ENCODE measurements around the gene STAMBPL1. TPM values are rescaled to one million over a fixed set of nuclear protein-coding genes. Genes with fewer than 3 reads are reported as not detected.

Gene STAMBPL1
- total RNA-seq, 1 experiment from 2014 or later, result 15.6 TPM

DNA sequence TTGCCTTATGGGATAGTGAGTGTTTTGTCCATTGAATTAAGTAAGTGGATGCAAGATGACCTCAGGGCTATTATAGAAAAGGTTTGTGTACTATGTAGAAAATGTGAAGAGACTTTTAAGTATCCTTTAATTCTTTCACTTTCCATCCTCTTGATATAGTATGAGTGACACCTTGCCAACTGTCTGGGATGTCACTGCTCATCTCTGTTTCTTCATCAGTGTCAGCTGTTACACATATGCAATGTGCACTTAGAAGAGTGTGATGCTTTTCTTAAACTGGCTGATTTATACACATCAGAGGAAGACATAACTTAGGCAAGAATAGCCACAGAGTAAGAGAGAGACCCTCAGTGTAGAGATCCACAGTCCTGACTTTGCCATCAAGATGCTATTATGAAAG lies 81.2 kb downstream of the STAMBPL1 start:
- DNase-seq (ENCODE audit: low read depth), result no peak
- in situ Hi-C loops (cut with HindIII; ENCODE audit: low pct_unique_long_range_greater_than_20kb, low sequenced_read_pairs), result no loop called here

- in situ Hi-C loops (cut with HindIII; ENCODE audit: low pct_unique_long_range_greater_than_20kb, low sequenced_read_pairs), result no loop called here
- no peak for DNase-seq (ENCODE audit: low read depth)
Observed at GRCh38 chr10:88962336-88962735, 82.3 kb downstream of the STAMBPL1 start.

DNA sequence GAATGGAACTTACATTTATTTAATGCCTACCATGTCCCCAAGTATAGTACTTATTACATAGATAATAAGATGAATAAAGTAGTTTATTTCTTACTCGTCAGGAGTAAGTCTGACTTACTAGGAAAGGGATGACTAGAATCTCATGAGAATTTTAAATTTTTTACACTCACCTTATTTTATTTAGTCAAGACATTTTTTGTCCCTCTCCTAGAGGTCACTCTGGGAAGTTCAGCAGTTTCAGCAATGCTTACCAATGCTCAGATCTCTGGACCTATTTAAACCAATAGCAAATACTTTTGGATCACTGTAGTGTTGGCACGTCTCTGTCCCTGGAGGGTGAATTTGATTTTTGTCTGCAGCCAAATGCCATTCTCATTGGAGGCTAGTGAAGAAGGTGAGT lies 83.3 kb downstream of the STAMBPL1 start:
- no peak for DNase-seq (ENCODE audit: low read depth)
- in situ Hi-C loops (cut with HindIII; ENCODE audit: low pct_unique_long_range_greater_than_20kb, low sequenced_read_pairs), result no loop called here

DNA sequence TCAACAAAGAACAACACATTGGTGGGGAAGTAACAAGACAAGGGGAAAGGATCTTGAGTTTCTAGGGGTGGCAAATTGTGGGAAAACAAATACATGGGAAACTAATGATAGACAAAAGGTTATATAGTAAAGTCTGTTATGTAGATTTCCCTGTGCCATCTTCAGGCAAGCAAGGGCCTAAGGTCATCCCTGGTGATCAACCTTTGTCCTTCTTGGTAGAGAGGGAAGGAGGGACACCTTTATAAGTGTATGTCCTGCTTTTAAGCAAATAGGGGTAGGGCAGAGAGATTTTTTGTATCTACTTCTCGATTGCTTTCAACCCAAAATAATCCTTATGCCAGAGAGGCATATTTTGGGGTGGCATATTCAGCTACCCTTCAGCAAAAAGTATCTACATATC lies 84.3 kb downstream of the STAMBPL1 start:
- no peak for DNase-seq (ENCODE audit: low read depth)
- in situ Hi-C loops (cut with HindIII; ENCODE audit: low pct_unique_long_range_greater_than_20kb, low sequenced_read_pairs), result no loop called here

DNA sequence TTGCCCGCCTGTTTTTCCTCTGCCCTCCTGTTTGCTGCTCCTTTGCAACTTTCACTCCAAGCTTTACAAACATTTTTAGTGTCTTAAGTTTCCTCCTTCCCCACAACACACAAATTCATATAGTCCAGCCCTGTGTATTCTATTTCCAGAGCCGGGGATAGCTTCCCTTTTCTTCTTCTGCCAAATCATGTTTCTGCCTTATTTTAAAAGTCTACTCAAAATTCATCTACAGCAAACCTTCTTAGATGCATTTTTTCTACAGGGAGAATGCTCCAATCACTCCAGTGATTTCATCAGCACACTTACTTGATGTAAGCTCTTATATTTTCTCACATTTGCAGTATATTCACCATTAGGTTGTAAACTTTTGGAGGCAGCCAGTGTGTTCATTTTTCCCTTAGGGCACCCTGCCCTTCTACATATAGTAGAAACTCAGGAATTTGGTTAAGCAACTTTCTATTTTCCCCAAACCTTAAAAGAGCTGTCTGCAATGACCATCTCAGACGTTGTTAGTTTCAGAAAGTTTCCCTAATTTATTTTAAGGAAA lies 84.9 kb downstream of the STAMBPL1 start:
- no peak for DNase-seq (ENCODE audit: low read depth)
- in situ Hi-C loops (cut with HindIII; ENCODE audit: low pct_unique_long_range_greater_than_20kb, low sequenced_read_pairs), result no loop called here

DNA sequence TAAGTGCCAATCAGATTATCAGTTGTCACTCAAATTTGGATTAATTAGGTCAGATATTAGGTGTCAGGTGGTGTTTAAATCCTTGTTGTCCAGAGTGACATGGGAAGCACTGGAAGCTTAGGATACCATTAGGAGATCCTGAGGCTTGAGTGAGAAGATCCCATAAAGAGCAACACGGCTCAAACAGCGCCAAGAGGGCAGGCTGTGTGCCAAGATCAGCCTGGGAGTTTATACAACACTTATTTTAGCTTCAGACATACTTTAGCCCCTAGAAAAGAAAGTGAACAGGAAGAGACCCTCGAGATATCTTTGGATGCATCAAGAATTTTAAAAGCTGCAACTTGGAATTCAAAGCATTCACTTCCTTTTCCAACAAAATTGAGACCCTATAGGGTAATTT lies 86.8 kb downstream of the STAMBPL1 start:
- in situ Hi-C loops (cut with HindIII; ENCODE audit: low pct_unique_long_range_greater_than_20kb, low sequenced_read_pairs), result no loop called here
- no peak for DNase-seq (ENCODE audit: low read depth)

DNA sequence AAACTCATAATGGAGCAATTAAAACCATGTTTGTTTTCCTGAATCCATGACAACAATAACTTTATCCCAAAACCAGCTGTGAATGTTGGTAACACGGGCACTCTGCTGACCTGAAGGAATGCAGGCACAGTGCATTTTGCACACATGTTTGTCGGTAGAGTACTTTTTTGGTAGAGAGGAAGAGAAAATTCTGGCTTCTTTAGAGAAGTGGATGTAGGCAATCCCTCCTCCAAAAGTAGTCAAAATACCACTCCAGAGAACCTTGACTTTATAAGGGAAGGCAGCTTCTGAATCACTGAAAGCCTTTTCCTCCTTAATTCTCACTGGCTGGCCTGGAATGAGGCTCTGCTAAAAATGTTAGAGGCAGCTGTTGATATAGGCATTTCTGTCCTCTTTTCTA lies 88.3 kb downstream of the STAMBPL1 start:
- in situ Hi-C loops (cut with HindIII; ENCODE audit: low pct_unique_long_range_greater_than_20kb, low sequenced_read_pairs), result no loop called here
- DNase-seq (ENCODE audit: low read depth), result no peak

DNA sequence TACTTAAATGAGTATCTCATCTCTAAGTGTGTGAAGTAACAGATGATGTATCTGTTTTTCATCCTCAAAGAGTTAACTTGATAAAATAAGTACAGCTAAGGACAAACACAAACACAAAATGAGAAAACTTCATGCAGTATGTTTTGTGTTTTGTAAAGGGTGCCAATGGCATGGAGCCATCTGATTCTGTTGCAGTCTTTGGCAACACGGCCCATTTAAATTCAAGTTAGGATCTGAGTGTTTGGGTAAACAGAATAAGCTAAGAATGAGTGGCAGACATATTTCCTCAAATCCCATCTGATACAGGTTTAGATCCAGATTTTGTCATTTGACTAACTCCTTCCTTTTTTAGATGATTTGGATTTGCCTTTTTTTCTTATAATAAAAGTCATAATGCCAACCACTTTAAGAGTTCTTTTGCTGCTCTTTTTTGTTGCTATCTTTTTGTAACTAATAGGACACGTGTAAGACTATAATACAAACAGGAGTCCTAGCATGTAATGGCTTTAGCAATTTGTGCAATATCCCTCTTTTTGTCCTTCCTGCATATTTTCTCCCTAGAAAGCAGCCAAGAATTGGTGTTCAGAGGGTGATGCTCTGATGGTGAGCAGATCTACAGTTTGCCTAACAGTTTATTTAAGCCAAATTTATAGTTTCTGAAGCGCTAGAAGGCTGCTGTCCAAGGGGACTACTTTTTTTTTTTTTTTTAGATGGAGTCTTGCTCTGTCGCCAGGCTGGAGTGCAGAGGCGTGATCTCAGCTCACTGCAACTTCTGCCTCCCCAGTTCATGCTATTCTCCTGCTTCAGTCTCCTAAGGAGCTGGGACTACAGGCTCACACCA lies 91.4 kb downstream of the STAMBPL1 start:
- in situ Hi-C loops (cut with HindIII; ENCODE audit: low pct_unique_long_range_greater_than_20kb, low sequenced_read_pairs), result no loop called here
- no peak for DNase-seq (ENCODE audit: low read depth)

Other genes starting within 250 kb of the STAMBPL1 start
- not detected in 2 replicates for gene LIPF, start 215.8 kb upstream of the STAMBPL1 start, total RNA-seq (2014; rRNA removed; shearing (Covaris generic); ENCODE audit: low replicate concordance)
- gene LIPK, start 174.0 kb upstream of the STAMBPL1 start, total RNA-seq (2014; rRNA removed; shearing (Covaris generic); ENCODE audit: low replicate concordance), result not detected in 2 replicates
- gene LIPN, start 120.2 kb upstream of the STAMBPL1 start, total RNA-seq (2014; rRNA removed; shearing (Covaris generic); ENCODE audit: low replicate concordance), result not detected in 2 replicates
- not detected in 2 replicates for gene LIPM, start 77.5 kb upstream of the STAMBPL1 start, total RNA-seq (2014; rRNA removed; shearing (Covaris generic); ENCODE audit: low replicate concordance)
- not detected in 2 replicates for gene ANKRD22, start 28.4 kb upstream of the STAMBPL1 start, total RNA-seq (2014; rRNA removed; shearing (Covaris generic); ENCODE audit: low replicate concordance)
- gene ACTA2, start 72.5 kb downstream of the STAMBPL1 start, total RNA-seq (2014; rRNA removed; shearing (Covaris generic); ENCODE audit: low replicate concordance), result 41.7 and 49.7 TPM in 2 replicates
- gene FAS, start 110.6 kb downstream of the STAMBPL1 start, total RNA-seq (2014; rRNA removed; shearing (Covaris generic); ENCODE audit: low replicate concordance), result 47.8 and 63.4 TPM in 2 replicates

All from Caki2 (cell line).